ENCODE data around the gene DMGDH.

GRCh38 chr5:79069488-79070349 lies at the start of gene DMGDH, which contains the start of gene BHMT2:
- TF ChIP-seq, protein P1, sequence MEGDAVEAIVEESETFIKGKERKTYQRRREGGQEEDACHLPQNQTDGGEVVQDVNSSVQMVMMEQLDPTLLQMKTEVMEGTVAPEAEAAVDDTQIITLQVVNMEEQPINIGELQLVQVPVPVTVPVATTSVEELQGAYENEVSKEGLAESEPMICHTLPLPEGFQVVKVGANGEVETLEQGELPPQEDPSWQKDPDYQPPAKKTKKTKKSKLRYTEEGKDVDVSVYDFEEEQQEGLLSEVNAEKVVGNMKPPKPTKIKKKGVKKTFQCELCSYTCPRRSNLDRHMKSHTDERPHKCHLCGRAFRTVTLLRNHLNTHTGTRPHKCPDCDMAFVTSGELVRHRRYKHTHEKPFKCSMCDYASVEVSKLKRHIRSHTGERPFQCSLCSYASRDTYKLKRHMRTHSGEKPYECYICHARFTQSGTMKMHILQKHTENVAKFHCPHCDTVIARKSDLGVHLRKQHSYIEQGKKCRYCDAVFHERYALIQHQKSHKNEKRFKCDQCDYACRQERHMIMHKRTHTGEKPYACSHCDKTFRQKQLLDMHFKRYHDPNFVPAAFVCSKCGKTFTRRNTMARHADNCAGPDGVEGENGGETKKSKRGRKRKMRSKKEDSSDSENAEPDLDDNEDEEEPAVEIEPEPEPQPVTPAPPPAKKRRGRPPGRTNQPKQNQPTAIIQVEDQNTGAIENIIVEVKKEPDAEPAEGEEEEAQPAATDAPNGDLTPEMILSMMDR (conservative IDR thresholded peaks at IDR 0.05), result no peak
- TF ChIP-seq ZFX (IDR thresholded peaks at IDR 0.05), result no peak

All from C4-2B (cell line).